Stimulated activated effector memory CD8-positive, alpha-beta T cell treated with anti-CD3 and anti-CD28 coated beads, Interleukin-12 subunit alpha, Interleukin-12 subunit beta, amount 100 ng/mL, for 72 hours (primary cell): ENCODE results near the gene COQ8A.

Experiments used
- ATAC-seq: fragments of 150-1000 bp; cut with Tn5 transposase; 2 replicates; pipeline ENCODE4 v1.10.0; 2021
- DNase-seq, 2 donors: peaks; one replicate each; pipeline ENCODE4 v3.0.0; 2021 to 2022; ENCODE audit warnings: low spot score in 2 of 2
- H3K27ac Mint-ChIP-seq: one replicate; pipeline ENCODE4 v1.8.0; 2022; ENCODE audit warnings: mild to moderate bottlenecking, mixed read lengths
- H3K36me3 Mint-ChIP-seq: one replicate; pipeline ENCODE4 v1.8.0; 2022; ENCODE audit warnings: mild to moderate bottlenecking, mixed read lengths
- H3K4me1 Mint-ChIP-seq: one replicate; pipeline ENCODE4 v1.8.0; 2022; ENCODE audit warnings: mixed read lengths
- H3K4me3 Mint-ChIP-seq: one replicate; pipeline ENCODE4 v1.8.0; 2022; ENCODE audit warnings: mild to moderate bottlenecking, mixed read lengths
- H3K9me3 Mint-ChIP-seq: one replicate; pipeline ENCODE4 v1.8.0; 2022; ENCODE audit warnings: mixed read lengths

Gene COQ8A

DNA sequence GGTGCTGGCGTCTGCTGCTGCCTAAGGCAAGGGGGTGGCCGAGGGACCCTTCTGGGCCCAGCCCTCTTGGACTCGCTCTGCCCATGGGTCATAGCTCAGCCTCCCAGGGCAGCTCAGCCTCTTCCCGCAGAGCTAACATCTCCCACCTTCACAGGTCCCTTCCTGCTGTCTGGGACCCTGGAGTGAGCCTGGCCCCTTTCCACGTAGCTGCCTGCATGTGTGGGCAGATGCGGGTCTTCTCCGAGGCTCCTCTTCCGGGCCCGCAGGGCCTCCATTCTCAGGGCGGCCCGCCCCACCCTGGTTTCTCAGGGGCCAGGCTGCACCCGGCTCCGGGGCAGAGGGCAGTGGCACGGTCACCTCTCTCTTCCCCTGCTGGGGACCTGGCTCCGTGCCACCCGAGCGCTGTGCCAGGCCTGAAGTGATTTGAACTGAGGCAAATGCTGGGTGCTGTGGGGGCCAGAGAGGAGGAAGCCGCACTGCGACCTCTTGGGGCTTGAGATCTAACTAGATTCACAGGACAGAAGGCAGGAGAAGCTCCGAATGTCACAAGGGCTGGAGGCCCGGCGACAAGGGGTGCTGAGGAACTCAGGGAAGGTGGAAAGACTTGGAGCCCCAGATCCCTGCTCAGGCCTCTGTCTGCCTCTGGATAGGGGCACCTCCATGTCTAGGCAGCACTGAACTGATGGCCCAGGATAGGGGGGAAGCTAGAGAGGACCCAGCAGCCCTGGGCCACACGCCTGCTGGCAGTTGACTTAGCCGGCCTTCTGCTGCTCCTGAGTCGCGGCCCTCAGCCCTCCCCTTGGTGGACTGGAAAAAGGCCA is 40.7 kb downstream of the COQ8A start:
- H3K27ac Mint-ChIP-seq = no peak overlapping the region
- no peaks in the 10 kb centered on the region for H3K4me1 Mint-ChIP-seq
- no peak for DNase-seq
- no peaks in the 10 kb centered on the region for H3K36me3 Mint-ChIP-seq
- no peak for ATAC-seq
- H3K4me3 Mint-ChIP-seq = no peak overlapping the region
- no peaks in the 10 kb centered on the region for H3K9me3 Mint-ChIP-seq

DNA sequence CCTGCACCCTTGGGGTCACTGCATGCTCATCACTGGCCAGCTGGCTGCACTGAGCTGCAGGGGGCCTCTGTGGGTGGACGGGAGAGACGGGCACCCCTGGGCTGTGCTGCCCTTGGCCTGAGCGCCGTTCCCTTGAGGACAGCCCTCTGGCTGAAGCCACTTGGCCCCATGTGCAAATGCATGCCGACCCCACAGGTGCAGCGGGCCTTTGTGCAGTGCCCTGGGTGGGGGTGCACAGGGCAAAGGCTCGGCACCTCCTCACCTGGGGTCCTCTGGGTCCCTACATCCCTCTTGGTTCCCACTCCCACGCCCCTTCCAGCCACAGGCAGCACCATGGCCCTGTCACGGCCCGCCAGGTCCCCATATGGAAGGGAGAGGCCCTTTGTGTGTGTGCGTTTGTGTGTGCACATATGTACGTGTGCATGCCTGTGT is 41.3 kb downstream of the COQ8A start:
- no peak for ATAC-seq
- no peak overlapping the region for H3K27ac Mint-ChIP-seq

DNA sequence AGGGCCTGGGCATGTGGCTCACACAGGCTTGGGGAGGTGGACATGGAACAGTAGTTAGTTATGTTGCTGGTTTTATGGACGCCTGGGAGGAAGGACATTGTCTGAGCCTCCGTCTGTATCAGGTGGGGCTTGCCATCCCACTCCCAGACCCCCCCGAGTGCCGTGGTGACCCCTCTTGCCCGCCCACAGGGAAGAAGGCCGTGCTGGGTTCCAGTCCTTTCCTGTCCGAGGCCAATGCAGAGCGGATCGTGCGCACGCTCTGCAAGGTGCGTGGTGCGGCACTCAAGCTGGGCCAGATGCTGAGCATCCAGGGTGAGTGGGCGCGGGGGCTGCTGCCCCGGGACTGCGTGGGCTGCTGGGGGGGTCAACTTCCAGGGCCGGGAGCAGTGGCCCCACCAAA is 41.7 kb downstream of the COQ8A start:
- ATAC-seq (no peak), DNase-seq (no peak)
- Mint-ChIP-seq H3K9me3 (no peaks in the 10 kb centered on the region), H3K4me1 (no peaks in the 10 kb centered on the region), H3K27ac (no peak overlapping the region), H3K36me3 (peaks cover 2% of the 10 kb centered on the region), H3K4me3 (no peak overlapping the region)

More for the DNA sequence above, 41.3 kb downstream of the COQ8A start:
- no peak for DNase-seq
- Mint-ChIP-seq H3K9me3 (no peaks in the 10 kb centered on the region), H3K36me3 (no peaks in the 10 kb centered on the region), H3K4me3 (no peak overlapping the region), H3K4me1 (no peaks in the 10 kb centered on the region)

DNA sequence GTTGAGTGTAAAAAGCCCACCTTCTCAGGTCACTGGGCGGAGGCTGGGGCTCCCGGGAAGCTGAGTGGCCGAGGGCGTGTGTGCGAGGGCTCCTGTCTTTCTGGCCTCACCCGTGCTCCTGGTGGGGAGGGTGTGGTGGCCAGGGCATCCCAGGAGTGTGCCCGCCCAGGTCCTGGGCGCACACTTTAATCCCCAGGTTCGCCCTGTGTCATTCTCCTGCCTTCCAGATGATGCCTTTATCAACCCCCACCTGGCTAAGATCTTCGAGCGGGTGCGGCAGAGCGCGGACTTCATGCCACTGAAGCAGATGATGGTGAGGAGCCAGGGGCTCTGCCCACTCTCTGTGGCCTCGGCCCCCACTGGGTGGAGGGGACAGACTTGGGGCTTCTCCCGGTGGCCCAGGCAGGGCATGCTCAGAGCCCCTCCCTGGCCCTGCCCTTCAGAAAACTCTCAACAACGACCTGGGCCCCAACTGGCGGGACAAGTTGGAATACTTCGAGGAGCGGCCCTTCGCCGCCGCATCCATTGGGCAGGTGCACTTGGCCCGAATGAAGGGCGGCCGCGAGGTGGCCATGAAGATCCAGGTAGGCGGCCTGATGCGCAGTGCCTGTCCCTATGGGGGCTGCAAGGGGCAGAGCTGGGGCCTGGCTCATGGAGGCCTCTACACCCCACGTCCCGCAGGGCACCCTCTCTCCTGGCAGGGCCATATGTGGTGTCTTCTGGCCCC is 42.5 kb downstream of the COQ8A start:
- peak overlapping the region; percentile 54 for H3K27ac Mint-ChIP-seq
- H3K4me1 Mint-ChIP-seq = no peaks in the 10 kb centered on the region
- ATAC-seq (no peak), DNase-seq (no peak)
- H3K9me3 Mint-ChIP-seq = no peaks in the 10 kb centered on the region
- no peak overlapping the region for H3K4me3 Mint-ChIP-seq
- H3K36me3 Mint-ChIP-seq = peaks cover 10% of the 10 kb centered on the region

DNA sequence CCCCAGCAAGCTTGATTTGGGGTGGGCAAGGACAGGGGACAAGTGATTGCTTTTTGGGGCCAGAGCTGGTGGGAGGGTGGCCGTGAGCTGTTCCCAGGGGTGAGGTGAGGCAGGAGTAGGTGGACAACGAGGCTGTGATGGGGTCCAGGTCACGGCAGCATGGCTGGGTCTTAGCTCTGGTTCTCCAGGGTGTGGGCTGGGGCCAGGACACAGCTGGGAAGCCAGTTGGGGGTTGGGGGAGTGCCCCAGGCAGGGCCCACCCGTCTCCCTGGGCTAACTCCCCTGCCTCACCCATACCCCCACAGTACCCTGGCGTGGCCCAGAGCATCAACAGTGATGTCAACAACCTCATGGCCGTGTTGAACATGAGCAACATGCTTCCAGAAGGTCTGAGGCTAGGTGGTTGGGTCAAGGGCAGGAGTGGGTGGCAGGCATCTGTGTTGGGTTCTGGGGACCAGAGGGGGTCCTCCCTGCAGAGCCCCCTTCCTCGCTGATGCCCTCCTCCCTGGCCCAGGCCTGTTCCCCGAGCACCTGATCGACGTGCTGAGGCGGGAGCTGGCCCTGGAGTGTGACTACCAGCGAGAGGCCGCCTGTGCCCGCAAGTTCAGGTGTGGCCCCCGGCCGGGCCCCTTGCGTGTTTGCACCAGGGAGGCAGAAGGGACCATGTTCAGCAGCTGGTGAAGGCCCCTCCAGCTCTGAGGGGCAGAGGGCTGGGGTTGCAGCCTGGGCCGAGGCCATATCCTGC is 43.3 kb downstream of the COQ8A start:
- Mint-ChIP-seq H3K36me3 (peaks cover 11% of the 10 kb centered on the region), H3K4me1 (no peaks in the 10 kb centered on the region), H3K9me3 (no peaks in the 10 kb centered on the region), H3K4me3 (no peak overlapping the region), H3K27ac (peak overlapping the region; percentile 54)
- DNase-seq (no peak), ATAC-seq (no peak)

DNA sequence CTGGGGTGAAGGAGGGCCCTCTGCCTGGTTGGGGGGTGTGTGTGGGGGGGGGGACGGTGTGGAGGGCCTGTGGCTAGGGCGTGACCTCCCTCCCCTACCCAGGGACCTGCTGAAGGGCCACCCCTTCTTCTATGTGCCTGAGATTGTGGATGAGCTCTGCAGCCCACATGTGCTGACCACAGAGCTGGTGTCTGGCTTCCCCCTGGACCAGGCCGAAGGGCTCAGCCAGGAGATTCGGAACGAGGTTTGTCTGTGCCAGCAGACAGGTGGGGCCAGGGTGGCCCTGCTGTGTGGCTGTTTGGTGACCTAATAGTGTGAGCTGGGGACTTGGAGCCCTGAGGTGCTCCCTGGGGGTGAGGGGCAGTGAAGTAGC is 43.9 kb downstream of the COQ8A start:
- no peak for DNase-seq
- Mint-ChIP-seq H3K4me1 (no peaks in the 10 kb centered on the region), H3K4me3 (no peak overlapping the region), H3K27ac (peak overlapping the region; percentile 37), H3K9me3 (no peaks in the 10 kb centered on the region), H3K36me3 (peaks cover 11% of the 10 kb centered on the region)
- ATAC-seq = no peak

DNA sequence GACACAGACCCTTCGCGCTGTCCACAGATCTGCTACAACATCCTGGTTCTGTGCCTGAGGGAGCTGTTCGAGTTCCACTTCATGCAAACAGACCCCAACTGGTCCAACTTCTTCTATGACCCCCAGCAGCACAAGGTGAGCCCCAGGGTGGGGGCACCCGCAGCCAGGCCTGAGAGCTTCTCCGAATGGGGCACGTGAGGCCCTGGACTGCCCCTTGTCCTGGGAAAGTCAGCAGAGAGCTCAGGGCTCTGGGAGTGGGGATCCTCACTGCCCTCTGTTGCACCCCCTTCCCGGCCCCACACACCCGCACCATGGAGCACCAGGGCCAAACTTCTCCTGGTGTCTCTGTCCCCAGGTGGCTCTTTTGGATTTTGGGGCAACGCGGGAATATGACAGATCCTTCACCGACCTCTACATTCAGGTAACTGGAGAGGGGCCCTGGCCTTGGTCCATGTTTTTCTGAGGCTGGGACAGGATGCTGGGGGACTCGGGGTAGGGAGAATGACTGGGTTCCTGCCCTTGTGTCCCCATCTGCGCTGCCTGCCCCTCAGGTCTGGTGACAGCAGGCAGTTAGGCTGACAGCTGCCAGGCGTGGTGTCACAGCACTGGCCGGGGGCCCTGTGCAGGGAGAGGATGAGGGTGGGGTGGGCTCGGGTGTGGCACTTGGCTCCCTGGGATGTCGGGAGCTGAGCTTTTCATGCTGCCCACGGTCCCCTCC is 44.6 kb downstream of the COQ8A start:
- peak overlapping the region; percentile 37 for H3K27ac Mint-ChIP-seq
- peaks cover 5% of the 10 kb centered on the region for H3K4me1 Mint-ChIP-seq
- H3K4me3 Mint-ChIP-seq = no peak overlapping the region
- no peaks in the 10 kb centered on the region for H3K9me3 Mint-ChIP-seq
- ATAC-seq (no peak), DNase-seq (no peak)
- peaks cover 11% of the 10 kb centered on the region for H3K36me3 Mint-ChIP-seq

DNA sequence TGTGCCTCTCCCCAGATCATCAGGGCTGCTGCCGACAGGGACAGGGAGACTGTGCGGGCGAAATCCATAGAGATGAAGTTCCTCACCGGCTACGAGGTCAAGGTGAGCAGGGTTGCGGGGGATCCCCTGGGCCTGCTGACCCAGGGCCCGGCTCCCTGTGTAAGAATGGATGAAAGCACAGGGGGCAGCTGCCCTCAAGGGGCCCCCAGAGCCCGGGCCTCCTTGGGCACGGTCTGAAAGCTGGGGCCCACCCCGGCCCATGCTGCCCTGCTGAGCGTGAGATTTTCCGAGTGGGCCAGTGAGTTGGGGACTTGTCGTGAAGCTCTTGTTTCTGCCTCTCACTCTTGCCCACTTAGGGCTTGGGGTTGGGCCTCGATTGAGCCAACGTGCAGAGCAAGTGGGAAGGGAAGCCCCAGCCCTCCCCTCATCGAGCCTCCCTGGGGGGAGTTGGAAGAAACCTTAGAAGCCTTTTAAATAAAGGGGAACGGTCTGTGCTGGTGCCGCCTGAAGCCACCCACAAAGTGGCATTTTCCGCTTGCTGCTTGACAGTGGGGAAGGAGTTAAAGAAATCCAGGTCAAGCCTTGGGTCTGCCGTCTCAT is 45.2 kb downstream of the COQ8A start:
- no peak for DNase-seq
- Mint-ChIP-seq H3K4me3 (no peak overlapping the region), H3K4me1 (peaks cover 12% of the 10 kb centered on the region), H3K36me3 (peaks cover 16% of the 10 kb centered on the region), H3K27ac (peak overlapping the region; percentile 68), H3K9me3 (no peaks in the 10 kb centered on the region)
- ATAC-seq = no peak

DNA sequence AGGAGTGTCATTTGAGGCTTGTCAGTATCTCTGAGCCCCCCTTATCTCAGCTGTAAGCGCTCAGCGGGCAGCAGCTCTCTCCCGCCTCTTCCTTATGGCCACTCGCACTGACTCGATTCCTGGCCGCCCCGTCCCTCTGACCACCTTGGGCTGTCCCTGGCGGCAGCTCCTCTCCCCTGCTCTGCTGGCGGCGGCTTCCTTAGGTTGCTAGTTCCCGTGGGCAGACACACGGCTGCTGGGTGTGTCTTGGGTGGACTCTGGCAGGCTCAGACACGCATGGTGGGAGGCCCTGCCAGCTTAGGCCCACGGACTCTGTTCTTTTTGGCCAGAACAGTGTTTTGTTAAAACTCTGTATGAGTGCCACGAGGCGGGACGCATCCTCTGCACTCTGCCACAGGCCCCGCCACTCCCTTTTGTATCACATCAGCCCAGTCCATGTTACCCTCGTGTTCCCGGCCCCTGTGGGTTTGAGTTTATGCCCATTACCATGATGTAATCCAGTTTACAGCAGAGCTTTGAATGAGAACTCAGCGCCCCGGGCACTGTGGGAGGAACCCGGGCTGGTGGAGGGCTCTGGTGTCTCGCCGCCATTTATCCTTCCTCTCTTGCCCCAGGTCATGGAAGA is 45.9 kb downstream of the COQ8A start:
- Mint-ChIP-seq H3K4me3 (no peak overlapping the region), H3K27ac (peak overlapping the region; percentile 68), H3K9me3 (no peaks in the 10 kb centered on the region), H3K36me3 (peaks cover 20% of the 10 kb centered on the region), H3K4me1 (peaks cover 16% of the 10 kb centered on the region)
- ATAC-seq (no peak), DNase-seq (peak in 1 of 2 donors; percentile 44)

DNA sequence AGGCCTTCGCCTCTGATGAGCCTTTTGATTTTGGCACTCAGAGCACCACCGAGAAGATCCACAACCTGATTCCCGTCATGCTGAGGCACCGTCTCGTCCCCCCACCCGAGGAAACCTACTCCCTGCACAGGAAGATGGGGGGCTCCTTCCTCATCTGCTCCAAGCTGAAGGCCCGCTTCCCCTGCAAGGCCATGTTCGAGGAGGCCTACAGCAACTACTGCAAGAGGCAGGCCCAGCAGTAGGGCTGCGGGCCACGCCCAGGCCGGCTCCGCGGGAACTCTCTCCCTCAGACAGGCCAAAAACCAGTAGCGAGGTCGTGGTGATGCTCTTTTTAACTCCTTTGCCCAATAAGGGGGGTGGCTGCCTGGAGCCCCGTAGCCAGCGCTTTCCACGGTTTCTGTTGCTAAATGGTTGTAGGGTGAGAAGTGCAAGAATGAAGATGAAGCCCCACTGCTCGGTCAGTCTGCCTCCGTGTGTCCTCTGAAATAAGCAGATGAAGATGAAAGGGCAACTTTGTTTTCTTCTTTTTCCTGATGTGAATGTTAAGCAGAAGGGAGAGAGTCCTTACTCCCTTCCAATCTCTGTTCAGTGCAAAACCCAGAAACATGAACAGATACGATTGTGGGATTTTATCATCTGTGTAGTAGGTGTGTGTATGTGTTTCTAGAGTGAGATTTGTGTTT is 46.5 kb downstream of the COQ8A start:
- DNase-seq = no peak
- Mint-ChIP-seq H3K4me1 (peaks cover 16% of the 10 kb centered on the region), H3K27ac (peak overlapping the region; percentile 3), H3K36me3 (peaks cover 20% of the 10 kb centered on the region), H3K9me3 (no peaks in the 10 kb centered on the region), H3K4me3 (no peak overlapping the region)
- ATAC-seq = no peak

DNA sequence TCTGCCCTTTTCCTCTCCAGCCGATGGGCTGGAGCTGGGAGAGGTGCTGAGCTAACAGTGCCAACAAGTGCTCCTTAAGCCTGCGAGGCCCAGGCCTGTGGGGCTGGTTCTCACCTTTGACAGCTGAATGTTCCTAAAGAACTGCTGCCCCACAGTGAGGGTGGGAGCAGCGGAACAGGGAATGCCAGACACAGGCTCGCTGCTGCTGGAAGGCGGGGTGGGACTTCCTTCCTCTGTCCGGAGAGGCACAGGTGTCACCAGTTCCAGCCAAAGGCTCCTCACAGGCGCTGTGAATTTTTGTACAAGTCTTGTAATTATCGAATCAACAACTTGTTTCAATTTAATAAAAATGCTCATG is 47.1 kb downstream of the COQ8A start:
- H3K4me3 Mint-ChIP-seq = no peak overlapping the region
- H3K9me3 Mint-ChIP-seq = no peaks in the 10 kb centered on the region
- ATAC-seq (no peak), DNase-seq (no peak)
- peaks cover 16% of the 10 kb centered on the region for H3K4me1 Mint-ChIP-seq
- peaks cover 20% of the 10 kb centered on the region for H3K36me3 Mint-ChIP-seq
- peak overlapping the region; percentile 3 for H3K27ac Mint-ChIP-seq

DNA sequence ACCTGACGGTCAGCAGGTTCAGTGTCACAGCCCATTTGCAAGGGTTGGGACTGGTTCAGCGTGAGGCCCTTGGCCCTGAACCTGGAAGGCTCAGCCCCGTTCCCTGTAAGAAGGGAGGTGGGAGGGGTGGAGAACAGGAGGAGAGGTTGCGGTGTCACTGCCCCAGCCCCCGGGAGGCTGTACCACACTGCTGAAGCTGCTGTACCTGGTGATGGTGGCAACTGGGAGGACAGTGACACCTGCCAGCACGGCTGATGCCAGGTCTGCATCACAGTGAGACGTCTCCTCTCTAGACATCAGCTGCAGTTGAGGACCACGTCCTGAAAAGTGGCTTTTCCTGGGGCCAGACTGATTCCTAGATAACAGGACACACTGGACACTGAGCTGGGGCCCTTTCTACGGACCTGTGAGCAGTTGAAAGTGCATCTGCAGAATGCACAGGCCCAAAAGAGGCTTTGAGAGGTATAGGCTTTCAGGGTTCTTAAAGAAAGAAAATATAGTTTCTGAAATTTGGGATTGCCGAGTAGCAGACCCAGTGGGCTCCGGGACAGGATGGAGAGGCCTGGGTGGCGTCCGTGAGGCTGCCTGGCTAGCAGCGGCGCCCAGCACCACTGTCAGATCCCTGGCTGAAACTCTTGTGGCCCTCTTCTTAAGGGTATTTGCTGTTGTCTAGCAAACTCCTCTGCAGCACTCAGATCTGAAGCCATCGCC is 47.7 kb downstream of the COQ8A start:
- no peak for ATAC-seq
- no peak for DNase-seq
- Mint-ChIP-seq H3K27ac (no peak overlapping the region), H3K36me3 (peaks cover 20% of the 10 kb centered on the region), H3K4me3 (no peak overlapping the region), H3K9me3 (no peaks in the 10 kb centered on the region), H3K4me1 (peaks cover 16% of the 10 kb centered on the region)

DNA sequence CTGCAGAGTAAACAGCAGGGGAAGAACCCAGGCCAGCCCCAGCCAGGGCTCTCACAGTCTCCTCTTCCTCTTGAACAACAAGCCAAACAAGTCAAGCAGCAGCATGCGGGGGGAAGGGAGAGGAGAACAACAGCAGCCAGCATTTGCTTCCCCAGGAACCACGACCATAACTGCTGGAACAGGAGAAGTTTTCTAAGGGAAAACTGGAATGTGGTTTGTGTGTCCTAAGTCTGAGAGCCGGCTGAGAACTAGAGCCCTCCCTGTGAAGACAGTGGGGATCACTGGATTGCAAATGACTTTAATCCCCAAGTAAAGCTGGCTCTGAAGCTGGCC is 48.2 kb downstream of the COQ8A start:
- Mint-ChIP-seq H3K9me3 (no peaks in the 10 kb centered on the region), H3K4me3 (no peak overlapping the region), H3K27ac (peak overlapping the region; percentile 92), H3K36me3 (peaks cover 20% of the 10 kb centered on the region), H3K4me1 (peaks cover 16% of the 10 kb centered on the region)
- ATAC-seq (no peak), DNase-seq (no peak)
